Testis (tissue), 2 donors: ENCODE measurements around the gene GPLD1.

Source experiments
- POLR2A ChIP-seq: fragments of 450-650 bp; IDR thresholded peaks from one replicate; pipeline ENCODE4 v1.6.1; 2017; ENCODE audit warnings: antibody characterized with exemption, mild to moderate bottlenecking, moderate library complexity
- TF ChIP-seq, protein P1 (sequence below), 3 experiments: fragments of 450-650 bp in 2 of 3; fragments of 200-600 bp in 1 of 3; sonication (generic) in 1 of 3; IDR thresholded peaks; one replicate each; pipeline ENCODE4 v1.5.1; 2016 to 2019; ENCODE audit warnings: antibody characterized with exemption in 3 of 3, mild to moderate bottlenecking in 2 of 3, moderate library complexity in 1 of 3

DNA sequence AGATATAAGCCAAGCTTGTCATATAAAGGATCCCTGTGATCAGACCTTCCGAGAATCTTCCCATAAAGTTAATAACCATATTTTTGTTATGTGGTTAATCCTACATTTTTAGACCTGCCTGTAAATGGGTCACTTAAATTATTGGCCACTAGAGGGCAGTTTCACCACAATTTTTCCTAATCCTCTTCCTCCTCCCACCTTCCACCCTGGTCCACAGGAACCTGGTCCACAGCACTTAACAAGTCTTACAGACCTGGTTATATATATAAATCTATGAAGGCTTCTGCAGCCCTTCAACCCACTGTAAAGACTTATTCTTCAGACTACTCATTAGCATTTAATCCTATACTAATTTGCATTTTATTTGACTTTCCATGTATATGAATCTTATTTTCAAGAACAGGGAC is 58.3 kb downstream of the GPLD1 start:
- no peak for TF ChIP-seq POLR2A
- TF ChIP-seq, protein P1, sequence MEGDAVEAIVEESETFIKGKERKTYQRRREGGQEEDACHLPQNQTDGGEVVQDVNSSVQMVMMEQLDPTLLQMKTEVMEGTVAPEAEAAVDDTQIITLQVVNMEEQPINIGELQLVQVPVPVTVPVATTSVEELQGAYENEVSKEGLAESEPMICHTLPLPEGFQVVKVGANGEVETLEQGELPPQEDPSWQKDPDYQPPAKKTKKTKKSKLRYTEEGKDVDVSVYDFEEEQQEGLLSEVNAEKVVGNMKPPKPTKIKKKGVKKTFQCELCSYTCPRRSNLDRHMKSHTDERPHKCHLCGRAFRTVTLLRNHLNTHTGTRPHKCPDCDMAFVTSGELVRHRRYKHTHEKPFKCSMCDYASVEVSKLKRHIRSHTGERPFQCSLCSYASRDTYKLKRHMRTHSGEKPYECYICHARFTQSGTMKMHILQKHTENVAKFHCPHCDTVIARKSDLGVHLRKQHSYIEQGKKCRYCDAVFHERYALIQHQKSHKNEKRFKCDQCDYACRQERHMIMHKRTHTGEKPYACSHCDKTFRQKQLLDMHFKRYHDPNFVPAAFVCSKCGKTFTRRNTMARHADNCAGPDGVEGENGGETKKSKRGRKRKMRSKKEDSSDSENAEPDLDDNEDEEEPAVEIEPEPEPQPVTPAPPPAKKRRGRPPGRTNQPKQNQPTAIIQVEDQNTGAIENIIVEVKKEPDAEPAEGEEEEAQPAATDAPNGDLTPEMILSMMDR (IDR thresholded peaks at IDR 0.05): peak; percentile 34 to 89 (median 45)
